Measurements from ENCODE around the gene CH25H. TPM values are rescaled to one million over a fixed set of nuclear protein-coding genes. Genes with fewer than 3 reads are reported as not detected.
"Not testable (repeated sequence)": the region's sequence is repeated elsewhere in the genome, so short reads cannot be mapped to it uniquely, and the experiment has no call there.

The CH25H gene
- total RNA-seq, 2 donors from 2014 or later, result 1.0 to 2.0 TPM

DNA sequence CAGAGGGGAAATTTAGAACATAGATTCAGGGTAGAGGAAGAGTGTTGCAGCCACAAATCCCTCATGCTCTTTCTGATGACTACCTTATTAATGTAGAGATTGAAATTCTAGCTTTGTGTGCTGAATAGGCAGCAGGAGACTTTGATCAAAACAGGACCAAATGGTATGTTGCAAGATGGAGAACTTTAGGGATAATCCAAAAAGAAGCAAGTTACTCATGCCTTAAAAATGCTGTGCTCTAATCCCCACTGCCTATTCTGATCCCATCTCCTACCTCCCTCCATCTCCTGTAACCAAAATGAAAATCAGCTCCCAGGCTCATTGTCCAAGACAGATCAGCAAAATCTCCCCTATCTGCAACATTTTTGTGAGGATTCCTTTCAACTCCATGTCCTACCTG lies 31.3 kb downstream of the CH25H start:
- Histone ChIP-seq H3K36me3 (replicated peaks in 1 of 2; ENCODE audit: insufficient read depth in 1 of 2, low read depth in 2 of 2) (no peaks in the 10 kb centered on the region), H3K27ac (no peak overlapping the region), H3K4me3 (no peak overlapping the region), H3K9me3 (no peaks in the 10 kb centered on the region), H3K4me1 (no peaks in the 10 kb centered on the region), H3K27me3 (no peaks in the 10 kb centered on the region)
- ATAC-seq (no peak), DNase-seq (no peak)
- no peak for TF ChIP-seq POLR2A (IDR thresholded peaks at IDR 0.05)
- TF ChIP-seq, protein P1, sequence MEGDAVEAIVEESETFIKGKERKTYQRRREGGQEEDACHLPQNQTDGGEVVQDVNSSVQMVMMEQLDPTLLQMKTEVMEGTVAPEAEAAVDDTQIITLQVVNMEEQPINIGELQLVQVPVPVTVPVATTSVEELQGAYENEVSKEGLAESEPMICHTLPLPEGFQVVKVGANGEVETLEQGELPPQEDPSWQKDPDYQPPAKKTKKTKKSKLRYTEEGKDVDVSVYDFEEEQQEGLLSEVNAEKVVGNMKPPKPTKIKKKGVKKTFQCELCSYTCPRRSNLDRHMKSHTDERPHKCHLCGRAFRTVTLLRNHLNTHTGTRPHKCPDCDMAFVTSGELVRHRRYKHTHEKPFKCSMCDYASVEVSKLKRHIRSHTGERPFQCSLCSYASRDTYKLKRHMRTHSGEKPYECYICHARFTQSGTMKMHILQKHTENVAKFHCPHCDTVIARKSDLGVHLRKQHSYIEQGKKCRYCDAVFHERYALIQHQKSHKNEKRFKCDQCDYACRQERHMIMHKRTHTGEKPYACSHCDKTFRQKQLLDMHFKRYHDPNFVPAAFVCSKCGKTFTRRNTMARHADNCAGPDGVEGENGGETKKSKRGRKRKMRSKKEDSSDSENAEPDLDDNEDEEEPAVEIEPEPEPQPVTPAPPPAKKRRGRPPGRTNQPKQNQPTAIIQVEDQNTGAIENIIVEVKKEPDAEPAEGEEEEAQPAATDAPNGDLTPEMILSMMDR (IDR thresholded peaks at IDR 0.05), result no peak
- intact Hi-C loops (cut with DNase I), result no loop called here

DNA sequence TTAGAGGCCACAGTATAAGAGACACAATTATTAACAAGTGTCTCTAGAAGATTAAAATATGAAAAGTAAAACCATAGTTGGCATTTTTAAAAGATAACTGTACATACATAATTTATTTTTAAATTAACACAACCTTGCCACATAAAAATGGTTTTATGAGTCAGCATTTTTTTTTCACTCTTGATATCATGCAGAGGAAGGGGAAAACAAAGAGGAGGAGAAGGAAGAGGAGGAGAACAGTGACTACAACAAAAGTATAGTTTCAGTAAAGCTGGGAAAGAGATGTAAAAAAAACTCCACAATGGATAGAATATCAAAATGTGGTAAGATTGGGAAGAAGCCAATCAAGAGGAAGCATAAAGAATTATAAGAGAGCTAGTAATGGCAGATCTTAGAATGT lies 34.0 kb downstream of the CH25H start:
- intact Hi-C loops (cut with DNase I), result no loop called here
- no peak for ATAC-seq
- H3K27ac ChIP-seq, result no peak overlapping the region
- H3K36me3 ChIP-seq (replicated peaks in 1 of 2; ENCODE audit: insufficient read depth in 1 of 2, low read depth in 2 of 2), result no peaks in the 10 kb centered on the region
- DNase-seq, result no peak
- no peak overlapping the region for H3K4me3 ChIP-seq
- no peaks in the 10 kb centered on the region for H3K9me3 ChIP-seq
- H3K27me3 ChIP-seq, result no peaks in the 10 kb centered on the region
- no peaks in the 10 kb centered on the region for H3K4me1 ChIP-seq
- TF ChIP-seq POLR2A (IDR thresholded peaks at IDR 0.05), result no peak
- TF ChIP-seq, protein P1 (IDR thresholded peaks at IDR 0.05), result no peak

DNA sequence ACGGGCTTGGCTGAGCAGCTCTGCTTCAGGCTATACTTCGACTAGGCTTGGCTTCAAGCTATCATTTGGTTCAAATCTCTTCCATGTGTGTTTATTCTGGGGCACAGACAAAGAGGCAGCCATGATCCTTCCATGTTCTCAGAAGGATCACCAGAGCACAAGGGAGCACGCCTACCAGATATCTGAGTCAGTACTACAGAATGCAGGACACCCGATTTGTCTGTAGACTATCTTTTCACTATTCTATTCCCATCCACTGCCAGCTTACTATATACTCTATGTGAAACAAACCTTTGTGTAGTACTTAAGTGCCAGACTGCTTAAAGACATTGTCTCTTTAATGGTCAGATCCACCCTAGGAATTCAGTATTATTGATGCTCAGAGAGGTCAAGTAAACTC lies 35.1 kb downstream of the CH25H start:
- TF ChIP-seq POLR2A (IDR thresholded peaks at IDR 0.05), result no peak
- ATAC-seq, result no peak
- intact Hi-C loops (cut with DNase I), result no loop called here
- Histone ChIP-seq H3K4me1 (no peaks in the 10 kb centered on the region), H3K36me3 (replicated peaks in 1 of 2; ENCODE audit: insufficient read depth in 1 of 2, low read depth in 2 of 2) (no peaks in the 10 kb centered on the region), H3K4me3 (no peak overlapping the region), H3K27me3 (no peaks in the 10 kb centered on the region), H3K27ac (no peak overlapping the region), H3K9me3 (no peaks in the 10 kb centered on the region)
- no peak for DNase-seq
- 84 to 92% methylated on average over 4 of the region's 4 CpGs for WGBS, 2 donors

DNA sequence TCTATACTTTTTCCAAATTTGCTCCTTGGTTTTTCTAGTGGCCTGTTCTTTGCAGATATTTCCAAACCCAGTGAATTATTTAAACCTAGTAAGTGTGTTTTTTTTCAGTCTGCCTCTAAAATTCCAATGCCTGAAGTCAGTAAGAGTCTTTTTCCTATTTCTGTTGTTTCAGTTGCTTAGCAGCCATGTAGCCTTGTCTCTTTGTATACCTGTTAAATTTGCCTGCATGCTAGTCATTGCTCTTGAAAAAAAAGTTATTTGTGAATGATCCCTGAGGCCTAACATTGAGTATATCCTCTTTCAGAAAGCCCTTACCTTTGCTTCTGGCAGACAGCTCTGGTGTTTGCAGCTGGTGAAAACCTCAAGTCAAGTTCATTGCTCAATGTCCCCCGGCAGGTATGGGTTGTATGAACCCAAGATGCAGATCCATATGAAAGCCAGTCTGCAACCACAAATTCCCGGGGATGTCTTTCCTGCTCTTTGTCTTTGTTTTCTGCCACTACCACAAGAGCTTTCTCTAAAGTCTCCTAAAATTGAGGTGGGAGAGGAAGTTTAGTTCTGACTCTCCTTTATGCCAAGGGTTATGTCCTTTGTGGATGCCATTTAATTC lies 35.7 kb downstream of the CH25H start:
- Histone ChIP-seq H3K4me3 (no peak overlapping the region), H3K36me3 (replicated peaks in 1 of 2; ENCODE audit: insufficient read depth in 1 of 2, low read depth in 2 of 2) (no peaks in the 10 kb centered on the region), H3K9me3 (no peaks in the 10 kb centered on the region), H3K4me1 (no peaks in the 10 kb centered on the region), H3K27me3 (no peaks in the 10 kb centered on the region), H3K27ac (no peak overlapping the region)
- intact Hi-C loops (cut with DNase I), result no loop called here
- ATAC-seq (no peak), DNase-seq (no peak)
- TF ChIP-seq, protein P1 (IDR thresholded peaks at IDR 0.05), result no peak
- no peak for TF ChIP-seq POLR2A (IDR thresholded peaks at IDR 0.05)
- WGBS, 2 donors, result 85 to 86% methylated on average over 2 of the region's 2 CpGs

DNA sequence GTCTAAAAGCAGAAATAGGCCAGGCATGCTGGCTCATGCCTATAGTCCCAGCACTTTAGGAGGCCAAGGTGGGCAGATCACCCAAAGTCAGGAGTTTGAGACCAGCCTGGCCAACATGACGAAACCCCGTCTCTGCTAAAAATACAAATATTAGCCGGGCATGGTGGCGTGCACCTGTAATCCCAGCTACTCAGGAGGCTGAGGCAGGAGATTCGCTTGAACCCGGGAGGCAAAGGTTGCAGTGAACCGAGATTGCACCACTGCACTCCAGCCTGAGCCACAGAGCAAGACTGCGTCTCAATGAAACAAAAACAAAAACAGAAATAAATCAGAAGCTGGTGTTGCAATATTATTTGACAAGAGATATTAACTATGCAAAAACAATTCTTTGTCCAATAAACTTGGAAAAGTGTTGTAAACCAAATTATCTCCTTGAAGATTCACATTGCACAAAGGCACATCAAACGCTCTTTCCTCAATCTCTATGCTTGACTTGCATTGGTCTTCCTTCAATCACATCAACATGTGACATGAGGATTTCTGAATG lies 38.7 kb downstream of the CH25H start:
- ATAC-seq; DNase-seq; H3K36me3 ChIP-seq (replicated peaks in 1 of 2; ENCODE audit: insufficient read depth in 1 of 2, low read depth in 2 of 2); H3K4me3 ChIP-seq; H3K4me1 ChIP-seq; H3K9me3 ChIP-seq; H3K27me3 ChIP-seq; H3K27ac ChIP-seq; intact Hi-C loops (cut with DNase I): not testable (repeated sequence)
- WGBS, 2 donors, result 76 to 86% methylated on average over 9 of the region's 9 CpGs

DNA sequence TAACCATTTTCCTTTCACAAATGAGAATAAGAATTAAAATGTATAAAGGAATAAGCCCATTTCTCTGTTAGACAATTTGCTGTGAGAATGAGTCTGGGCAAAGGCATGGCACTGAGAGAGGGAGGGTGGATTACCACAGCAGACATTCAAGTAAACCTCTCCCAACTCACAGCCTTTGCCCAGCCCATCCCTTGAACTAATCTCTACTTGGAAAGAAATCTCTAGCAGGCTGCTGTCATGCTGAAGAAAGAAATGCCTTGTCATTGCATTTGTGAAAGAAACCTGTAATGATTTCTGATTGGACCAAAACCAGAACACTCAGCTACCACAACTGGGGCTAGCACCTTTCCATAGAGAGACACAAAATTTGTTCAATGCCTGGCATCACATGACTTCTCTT lies 39.2 kb downstream of the CH25H start:
- intact Hi-C loops (cut with DNase I), result no loop called here
- no peak for DNase-seq
- peaks cover 4% of the 10 kb centered on the region for H3K4me1 ChIP-seq
- H3K4me3 ChIP-seq, result no peak overlapping the region
- H3K27ac ChIP-seq, result no peak overlapping the region
- TF ChIP-seq, protein P1 (IDR thresholded peaks at IDR 0.05), result no peak
- no peak for TF ChIP-seq POLR2A (IDR thresholded peaks at IDR 0.05)
- H3K9me3 ChIP-seq, result no peaks in the 10 kb centered on the region
- no peak for ATAC-seq
- no peaks in the 10 kb centered on the region for H3K27me3 ChIP-seq
- H3K36me3 ChIP-seq (replicated peaks in 1 of 2; ENCODE audit: insufficient read depth in 1 of 2, low read depth in 2 of 2), result no peaks in the 10 kb centered on the region

Measured in body of pancreas (tissue), 4 donors.